Stimulated activated CD8-positive, alpha-beta memory T cell treated with anti-CD3 and anti-CD28 coated beads, Interleukin-4, amount 100 ng/mL, for 1 hour (primary cell): ENCODE data around the gene TMEM164.

Experiments used
- DNase-seq, 2 donors: peaks; one replicate each; pipeline ENCODE4 v3.0.0-alpha.2; 2020; ENCODE audit warnings: low read depth in 2 of 2, low spot score in 1 of 2

TMEM164 gene

GRCh38 chrX:110192516-110192915, 189.6 kb downstream of the TMEM164 start:
- no peak for DNase-seq

DNA sequence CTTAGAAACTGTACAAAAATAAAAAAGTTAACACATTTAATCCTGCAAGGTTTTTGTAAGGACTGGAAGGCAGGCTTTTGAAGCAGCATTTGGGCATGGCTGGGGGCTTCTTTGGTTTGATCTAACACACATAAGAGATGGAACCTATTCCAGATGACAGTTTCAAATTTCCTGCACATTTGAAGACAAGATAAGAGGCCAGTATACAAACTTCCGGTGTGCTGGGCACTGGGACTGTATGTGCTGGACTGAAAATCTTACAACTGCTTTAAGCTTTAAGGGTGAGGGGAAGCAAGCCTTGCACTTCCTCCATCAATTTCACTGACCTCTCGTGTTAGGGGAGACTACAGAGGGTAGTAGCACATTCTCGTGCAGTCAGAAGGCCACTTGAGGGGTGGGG, 192.1 kb downstream of the TMEM164 start:
- no peak for DNase-seq

GRCh38 chrX:110201799-110202198, 198.9 kb downstream of the TMEM164 start:
- no peak for DNase-seq

DNA sequence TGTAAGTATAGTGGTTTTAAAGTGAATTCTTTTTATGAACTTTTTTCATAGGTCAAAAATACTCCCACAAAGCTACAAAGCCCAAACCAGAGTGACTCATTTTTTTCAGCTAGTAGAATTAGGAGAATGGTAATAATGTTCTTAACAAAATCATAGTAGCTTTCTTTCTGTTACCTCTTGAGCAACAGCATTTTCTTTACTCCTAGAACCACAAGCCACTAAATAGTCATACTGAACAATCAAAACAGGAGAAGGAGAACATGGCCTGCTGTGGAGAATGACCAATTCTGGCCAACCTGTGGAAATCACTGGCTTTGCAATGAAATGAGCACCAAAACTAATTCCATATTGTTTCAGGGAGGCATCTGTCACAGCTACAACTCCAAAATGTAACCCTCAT, 202.1 kb downstream of the TMEM164 start:
- no peak for DNase-seq

- DNase-seq: no peak
Measured at GRCh38 chrX:110208092-110208491, 205.2 kb downstream of the TMEM164 start.

- DNase-seq: no peak
Measured at GRCh38 chrX:110210417-110211139, 207.7 kb downstream of the TMEM164 start.

GRCh38 chrX:110211340-110211739, 208.4 kb downstream of the TMEM164 start:
- DNase-seq: no peak

DNA sequence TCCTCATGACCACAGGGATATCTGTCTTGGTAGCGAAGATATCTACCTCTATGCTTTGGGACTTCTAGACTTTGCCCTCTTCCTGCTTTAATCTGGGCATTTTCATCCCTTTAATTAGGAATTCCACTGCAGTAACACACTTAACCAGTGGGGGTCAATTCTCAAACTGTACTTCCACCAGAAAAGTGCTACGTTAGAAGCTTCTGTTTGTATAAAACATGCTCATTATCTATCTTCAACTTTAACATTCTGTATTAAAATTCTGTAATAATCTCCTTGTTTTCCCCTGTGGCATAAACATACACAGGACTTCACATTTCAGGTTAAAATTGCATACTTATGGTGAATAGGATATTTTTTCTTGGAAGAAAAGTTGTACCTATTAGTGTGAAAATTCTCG, 209.4 kb downstream of the TMEM164 start:
- DNase-seq: no peak

DNA sequence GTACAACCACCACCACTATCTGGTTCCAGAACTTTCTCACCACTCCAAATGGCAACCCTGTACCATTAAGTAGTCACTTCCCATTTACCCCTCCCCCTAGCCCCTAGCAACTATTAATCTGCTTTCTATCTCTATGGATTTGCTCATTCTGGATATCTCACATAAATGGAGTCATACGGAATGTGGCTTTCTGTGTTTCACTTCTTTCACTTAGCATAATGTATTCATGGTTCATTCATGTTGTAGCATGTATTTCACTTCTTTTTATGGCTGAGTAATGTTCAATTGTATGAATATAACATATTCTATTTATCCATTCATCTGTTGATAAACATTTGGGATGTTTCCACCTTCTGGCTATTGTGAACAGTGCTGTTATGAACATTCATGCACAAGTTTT, 210.3 kb downstream of the TMEM164 start:
- no peak for DNase-seq

DNA sequence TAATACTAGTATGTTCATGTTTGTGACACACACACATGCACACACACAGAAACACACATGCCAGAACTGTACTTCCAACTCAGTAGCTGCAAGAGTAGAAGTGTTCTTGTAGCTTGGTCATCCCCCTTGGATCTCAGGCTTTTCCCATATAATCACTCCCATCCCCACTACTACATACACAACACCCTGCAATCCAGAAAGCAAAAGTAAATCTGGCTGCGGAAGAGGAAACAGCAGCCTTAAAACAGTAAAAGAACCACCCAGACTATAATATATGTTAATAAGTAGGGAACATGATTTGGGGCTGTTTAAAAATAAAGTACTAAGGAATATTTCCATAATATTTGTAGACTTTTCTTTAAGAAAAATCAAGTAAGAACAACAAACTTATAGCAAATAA, 211.8 kb downstream of the TMEM164 start:
- no peak for DNase-seq

DNA sequence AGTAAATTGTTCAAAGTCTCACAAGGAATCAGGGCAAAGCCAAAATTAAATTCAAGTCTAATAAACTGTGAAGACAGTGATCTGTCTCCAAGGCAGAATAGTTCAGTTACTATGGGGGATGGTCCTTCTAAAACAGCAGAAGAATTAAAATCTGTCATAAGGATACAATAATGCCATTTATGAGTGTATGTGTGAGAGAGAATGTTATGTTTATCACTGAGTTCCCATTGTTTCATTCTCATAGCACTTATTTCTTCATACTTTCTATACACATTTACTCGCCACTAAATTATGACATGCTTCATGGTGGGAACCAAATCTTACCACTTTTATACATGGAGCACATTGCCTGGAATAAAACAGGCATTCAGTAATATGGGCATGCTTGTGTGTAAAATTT, 212.5 kb downstream of the TMEM164 start:
- DNase-seq: no peak

- no peak for DNase-seq
Measured at GRCh38 chrX:110216027-110216426, 213.1 kb downstream of the TMEM164 start.

DNA sequence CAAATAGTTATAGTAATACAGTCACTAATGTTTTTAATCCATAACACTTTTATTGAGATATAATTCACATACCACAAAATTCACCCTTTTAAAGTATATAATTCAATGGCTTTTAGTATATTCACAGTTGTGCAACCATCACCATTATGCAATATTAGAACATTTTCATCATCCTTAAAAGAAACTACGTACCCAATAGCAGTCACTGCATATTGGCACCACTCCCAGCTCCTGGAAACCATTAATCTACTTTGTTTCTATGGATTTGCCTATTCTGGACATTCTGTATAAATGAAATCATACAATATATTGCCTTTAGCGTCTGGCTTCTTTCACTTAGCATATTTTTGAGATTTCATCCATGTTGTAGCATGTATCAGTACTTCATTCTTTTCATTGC, 215.7 kb downstream of the TMEM164 start:
- DNase-seq: no peak

DNA sequence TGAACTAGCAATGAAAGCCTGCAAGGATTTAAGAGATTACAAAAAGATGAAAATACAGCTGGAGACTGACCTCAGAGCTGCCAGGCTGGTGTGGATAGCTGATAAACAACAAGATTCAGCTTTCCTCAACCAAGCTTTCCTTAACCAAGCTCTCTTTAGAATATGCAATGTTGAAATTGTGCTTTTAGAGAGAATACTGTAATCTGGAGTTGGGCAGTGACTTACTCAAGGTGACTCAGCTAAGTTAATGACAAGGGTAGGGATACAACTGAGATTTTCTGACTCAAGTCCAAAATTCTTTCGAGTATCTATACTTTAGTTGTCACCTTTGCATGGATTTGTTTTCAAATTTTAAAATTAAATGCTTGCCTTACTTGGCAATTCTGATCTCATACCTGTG, 217.0 kb downstream of the TMEM164 start:
- no peak for DNase-seq

DNA sequence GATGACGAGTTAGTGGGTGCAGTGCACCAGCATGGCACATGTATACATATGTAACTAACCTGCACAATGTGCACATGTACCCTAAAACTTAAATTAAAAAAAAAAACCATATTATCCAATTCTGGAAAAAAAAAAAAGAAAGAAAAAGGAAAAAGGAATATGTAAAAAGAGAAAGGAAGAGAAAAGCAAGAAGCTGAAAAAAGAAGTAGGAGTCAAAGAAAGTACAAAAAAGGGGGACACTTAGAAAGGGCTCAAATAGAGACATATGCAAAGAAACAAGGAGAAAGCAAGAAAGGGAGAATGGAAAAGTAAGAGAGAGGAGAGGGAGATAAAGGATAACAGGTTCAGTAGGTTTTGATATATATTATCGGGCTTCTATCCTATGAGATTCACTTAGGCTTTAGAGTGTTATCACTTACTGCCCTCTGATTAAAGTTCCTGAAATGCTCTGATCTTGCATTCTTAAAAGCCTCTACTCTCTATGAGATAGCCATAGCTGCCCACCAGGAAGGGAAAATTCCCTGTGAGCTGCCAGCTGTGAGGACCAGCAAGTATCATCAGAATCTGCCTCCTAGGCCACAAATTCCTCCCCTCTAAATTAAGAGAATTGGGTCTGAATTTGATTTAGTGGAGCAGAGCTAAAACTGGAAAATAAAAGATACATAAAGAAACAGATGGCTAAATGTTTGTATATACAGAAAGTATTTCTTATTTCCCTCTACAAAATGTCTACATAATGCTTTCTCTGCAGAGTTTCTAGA, 219.8 kb downstream of the TMEM164 start:
- no peak for DNase-seq

DNA sequence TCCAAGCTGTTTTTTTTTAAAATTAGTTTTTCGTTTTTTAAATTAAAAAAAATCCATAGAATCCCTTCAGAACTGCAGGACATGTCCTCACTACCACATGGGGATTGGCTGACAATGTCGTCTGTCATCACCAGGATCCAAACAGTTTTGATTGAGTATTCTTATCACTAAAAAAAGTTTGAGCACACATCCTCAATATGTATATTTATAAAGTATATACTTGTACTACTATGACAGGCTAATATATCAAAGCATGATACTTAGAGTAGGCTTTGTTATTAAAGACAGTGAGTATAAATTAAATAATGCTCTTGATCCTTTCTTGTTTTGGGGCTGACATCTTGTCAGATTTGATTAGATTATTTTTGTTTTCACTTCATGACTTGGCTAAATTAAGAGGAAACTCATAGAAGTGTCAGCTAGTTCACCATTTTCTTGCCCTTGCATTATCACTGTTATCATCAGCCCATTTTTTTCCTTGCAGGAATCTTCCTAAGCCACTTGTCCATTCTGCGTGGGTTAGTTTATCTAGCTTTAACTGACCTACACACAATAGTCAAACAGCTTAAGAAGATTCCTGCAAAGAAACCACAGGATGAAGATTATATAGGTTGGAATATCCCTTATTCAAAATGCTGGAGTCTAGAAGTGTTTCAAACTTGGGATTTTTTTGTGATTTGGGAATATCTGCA, 222.2 kb downstream of the TMEM164 start:
- DNase-seq: no peak

- DNase-seq: no peak
Measured at GRCh38 chrX:110226931-110227330, 224.0 kb downstream of the TMEM164 start.
